SK-N-SH treated with all-trans-retinoic acid at 6 μM for 48 hours (cell line): ENCODE results near the gene C6orf89.
A peak's percentile ranks its signal among the peaks of the same experiment; 100 is the strongest.

ENCODE experiments used
- ATAC-seq: fragments of 200-7000 bp; cut with Tn5 transposase; 3 replicates; pipeline ENCODE4 v1.9.1; 2020; ENCODE audit warnings: mild to moderate bottlenecking, moderate library complexity
- ARNTL ChIP-seq: fragments of 450-650 bp; formaldehyde crosslinking; IDR thresholded peaks from 2 replicates; pipeline ENCODE4 v1.5.0; 2020; ENCODE audit warnings: low read depth, mild to moderate bottlenecking, moderate library complexity, borderline replicate concordance
- BACH2 ChIP-seq: fragments of 250-450 bp; sonication (Bioruptor Pico); IDR thresholded peaks from 2 replicates; pipeline ENCODE4 v1.9.0; 2021; ENCODE audit warnings: mild to moderate bottlenecking, borderline replicate concordance
- ESRRG ChIP-seq: fragments of 250-450 bp; sonication (Bioruptor Pico); IDR thresholded peaks from 2 replicates; pipeline ENCODE4 v1.6.1; 2021; ENCODE audit warnings: mild to moderate bottlenecking
- GLIS3 ChIP-seq: fragments of 250-450 bp; sonication (Bioruptor Pico); IDR thresholded peaks from 2 replicates; pipeline ENCODE4 v1.5.0; 2020; ENCODE audit warnings: mild to moderate bottlenecking, moderate library complexity
- ISL1 ChIP-seq: fragments of 250-450 bp; sonication (Bioruptor Pico); IDR thresholded peaks from 2 replicates; pipeline ENCODE4 v2.1.2; 2022; ENCODE audit warnings: mild to moderate bottlenecking, moderate library complexity
- OSR1 ChIP-seq: fragments of 250-450 bp; sonication (Bioruptor Pico); IDR thresholded peaks from 2 replicates; pipeline ENCODE4 v1.8.0; 2022; ENCODE audit warnings: moderate library complexity, mild to moderate bottlenecking, inconsistent platforms
- POU6F1 ChIP-seq: fragments of 250-450 bp; sonication (Bioruptor Pico); IDR thresholded peaks from 2 replicates; pipeline ENCODE4 v1.8.0; 2021; ENCODE audit warnings: low read depth, mild to moderate bottlenecking, moderate library complexity, borderline replicate concordance
- PPARA ChIP-seq: fragments of 250-450 bp; sonication (Bioruptor Pico); IDR thresholded peaks from 2 replicates; pipeline ENCODE4 v1.5.0; 2020; ENCODE audit warnings: mild to moderate bottlenecking, borderline replicate concordance
- RARB ChIP-seq: fragments of 250-450 bp; sonication (Bioruptor Pico); IDR thresholded peaks from 2 replicates; pipeline ENCODE4 v1.8.0; 2021; ENCODE audit warnings: mild to moderate bottlenecking, moderate library complexity
- SNAI2 ChIP-seq: fragments of 250-450 bp; sonication (Bioruptor Pico); IDR thresholded peaks from 2 replicates; pipeline ENCODE4 v1.5.0; 2020; ENCODE audit warnings: mild to moderate bottlenecking, moderate library complexity
- TCF4 ChIP-seq: fragments of 250-450 bp; sonication (Bioruptor Pico); IDR thresholded peaks from 2 replicates; pipeline ENCODE4 v1.8.0; 2021; ENCODE audit warnings: mild to moderate bottlenecking, moderate library complexity, borderline replicate concordance
- TOX ChIP-seq: fragments of 250-450 bp; sonication (Bioruptor Pico); IDR thresholded peaks from 2 replicates; pipeline ENCODE4 v1.8.0; 2021; ENCODE audit warnings: mild to moderate bottlenecking, moderate library complexity, borderline replicate concordance
- ZC3H10 ChIP-seq: fragments of 250-450 bp; sonication (Bioruptor Pico); IDR thresholded peaks from 2 replicates; pipeline ENCODE4 v1.5.1; 2021; ENCODE audit warnings: mild to moderate bottlenecking, moderate library complexity
- ZFP3 ChIP-seq: fragments of 250-450 bp; sonication (Bioruptor Pico); IDR thresholded peaks from 2 replicates; pipeline ENCODE4 v1.5.0; 2020; ENCODE audit warnings: mild to moderate bottlenecking, moderate library complexity
- ZFP30 ChIP-seq: fragments of 450-650 bp; formaldehyde crosslinking; IDR thresholded peaks from 2 replicates; pipeline ENCODE4 v1.5.0; 2022; ENCODE audit warnings: mild to moderate bottlenecking, moderate library complexity
- ZNF565 ChIP-seq: fragments of 450-650 bp; formaldehyde crosslinking; conservative IDR thresholded peaks from 2 replicates; pipeline ENCODE4 v1.5.0; 2020; ENCODE audit warnings: low read depth, mild to moderate bottlenecking, moderate library complexity
- ZNF8 ChIP-seq: fragments of 450-650 bp; formaldehyde crosslinking; IDR thresholded peaks from 2 replicates; pipeline ENCODE4 v1.5.0; 2020; ENCODE audit warnings: mild to moderate bottlenecking, moderate library complexity
- TF ChIP-seq, protein P1 (sequence below): fragments of 250-450 bp; sonication (Bioruptor Pico); IDR thresholded peaks from 2 replicates; pipeline ENCODE4 v1.5.1; 2020; ENCODE audit warnings: low read depth, mild to moderate bottlenecking, moderate library complexity
- TF ChIP-seq, protein P2 (sequence below): fragments of 250-450 bp; sonication (Bioruptor Pico); IDR thresholded peaks from 2 replicates; pipeline ENCODE4 v1.5.0; 2020; ENCODE audit warnings: mild to moderate bottlenecking, moderate library complexity
- TF ChIP-seq, protein P3 (sequence below): fragments of 250-450 bp; sonication (Bioruptor Pico); IDR thresholded peaks from 2 replicates; pipeline ENCODE4 v1.8.0; 2020; ENCODE audit warnings: mild to moderate bottlenecking, moderate library complexity, borderline replicate concordance

C6orf89 gene

GRCh38 chr6:36933102-36933501, 47.4 kb downstream of the C6orf89 start:
- TF ChIP-seq POU6F1 (CRISPR knock-in tag) (no peak), ISL1 (CRISPR knock-in tag) (peak; percentile 85)
- TF ChIP-seq, protein P1, sequence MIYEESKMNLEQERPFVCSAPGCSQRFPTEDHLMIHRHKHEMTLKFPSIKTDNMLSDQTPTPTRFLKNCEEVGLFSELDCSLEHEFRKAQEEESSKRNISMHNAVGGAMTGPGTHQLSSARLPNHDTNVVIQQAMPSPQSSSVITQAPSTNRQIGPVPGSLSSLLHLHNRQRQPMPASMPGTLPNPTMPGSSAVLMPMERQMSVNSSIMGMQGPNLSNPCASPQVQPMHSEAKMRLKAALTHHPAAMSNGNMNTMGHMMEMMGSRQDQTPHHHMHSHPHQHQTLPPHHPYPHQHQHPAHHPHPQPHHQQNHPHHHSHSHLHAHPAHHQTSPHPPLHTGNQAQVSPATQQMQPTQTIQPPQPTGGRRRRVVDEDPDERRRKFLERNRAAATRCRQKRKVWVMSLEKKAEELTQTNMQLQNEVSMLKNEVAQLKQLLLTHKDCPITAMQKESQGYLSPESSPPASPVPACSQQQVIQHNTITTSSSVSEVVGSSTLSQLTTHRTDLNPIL (CRISPR knock-in tag): peak; percentile 58; the same call in 1 of the 2 replicates
- peak; percentile 66 for ATAC-seq

DNA sequence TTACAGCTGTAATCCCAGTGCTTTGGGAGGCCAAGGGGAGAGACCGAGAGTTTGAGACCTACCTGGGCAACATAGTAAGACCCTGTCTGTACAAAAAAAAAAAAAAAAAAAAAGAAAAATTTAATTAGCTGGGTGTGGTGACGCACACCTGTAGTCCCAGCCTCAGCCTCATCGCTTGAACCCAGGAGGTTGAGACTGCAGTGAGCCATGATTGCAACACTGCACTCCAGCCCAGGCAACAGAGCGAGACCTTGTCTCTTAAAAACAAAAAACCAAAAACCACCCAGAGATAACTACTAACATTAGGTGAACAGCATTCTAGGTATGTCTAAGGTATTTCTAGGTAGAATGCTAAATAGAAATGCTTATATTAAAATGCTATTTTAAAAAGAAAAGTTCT, 47.8 kb downstream of the C6orf89 start:
- no peak for TF ChIP-seq OSR1 (CRISPR knock-in tag)
- ATAC-seq: no peak

GRCh38 chr6:36934901-36935300, 49.1 kb downstream of the C6orf89 start:
- TF ChIP-seq, protein P2, sequence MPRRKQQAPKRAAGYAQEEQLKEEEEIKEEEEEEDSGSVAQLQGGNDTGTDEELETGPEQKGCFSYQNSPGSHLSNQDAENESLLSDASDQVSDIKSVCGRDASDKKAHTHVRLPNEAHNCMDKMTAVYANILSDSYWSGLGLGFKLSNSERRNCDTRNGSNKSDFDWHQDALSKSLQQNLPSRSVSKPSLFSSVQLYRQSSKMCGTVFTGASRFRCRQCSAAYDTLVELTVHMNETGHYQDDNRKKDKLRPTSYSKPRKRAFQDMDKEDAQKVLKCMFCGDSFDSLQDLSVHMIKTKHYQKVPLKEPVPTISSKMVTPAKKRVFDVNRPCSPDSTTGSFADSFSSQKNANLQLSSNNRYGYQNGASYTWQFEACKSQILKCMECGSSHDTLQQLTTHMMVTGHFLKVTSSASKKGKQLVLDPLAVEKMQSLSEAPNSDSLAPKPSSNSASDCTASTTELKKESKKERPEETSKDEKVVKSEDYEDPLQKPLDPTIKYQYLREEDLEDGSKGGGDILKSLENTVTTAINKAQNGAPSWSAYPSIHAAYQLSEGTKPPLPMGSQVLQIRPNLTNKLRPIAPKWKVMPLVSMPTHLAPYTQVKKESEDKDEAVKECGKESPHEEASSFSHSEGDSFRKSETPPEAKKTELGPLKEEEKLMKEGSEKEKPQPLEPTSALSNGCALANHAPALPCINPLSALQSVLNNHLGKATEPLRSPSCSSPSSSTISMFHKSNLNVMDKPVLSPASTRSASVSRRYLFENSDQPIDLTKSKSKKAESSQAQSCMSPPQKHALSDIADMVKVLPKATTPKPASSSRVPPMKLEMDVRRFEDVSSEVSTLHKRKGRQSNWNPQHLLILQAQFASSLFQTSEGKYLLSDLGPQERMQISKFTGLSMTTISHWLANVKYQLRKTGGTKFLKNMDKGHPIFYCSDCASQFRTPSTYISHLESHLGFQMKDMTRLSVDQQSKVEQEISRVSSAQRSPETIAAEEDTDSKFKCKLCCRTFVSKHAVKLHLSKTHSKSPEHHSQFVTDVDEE (CRISPR knock-in tag): no peak
- TF ChIP-seq SNAI2 (CRISPR knock-in tag): no peak
- TF ChIP-seq TOX (CRISPR knock-in tag): no peak
- no peak for TF ChIP-seq PPARA (CRISPR knock-in tag)
- TF ChIP-seq ISL1 (CRISPR knock-in tag): no peak
- TF ChIP-seq, protein P1 (CRISPR knock-in tag): no peak
- no peak for TF ChIP-seq TCF4 (CRISPR knock-in tag)
- TF ChIP-seq ESRRG (CRISPR knock-in tag): no peak
- TF ChIP-seq BACH2 (CRISPR knock-in tag): no peak
- TF ChIP-seq GLIS3 (CRISPR knock-in tag): no peak
- TF ChIP-seq, all 23 proteins: peak for 0

GRCh38 chr6:36936824-36937223, 51.1 kb downstream of the C6orf89 start:
- ATAC-seq: no peak
- TF ChIP-seq ZFP30 (CRISPR knock-in tag) (no peak), SNAI2 (CRISPR knock-in tag) (no peak), ZNF8 (CRISPR knock-in tag) (no peak), ZFP3 (CRISPR knock-in tag) (no peak), OSR1 (CRISPR knock-in tag) (no peak), ZC3H10 (CRISPR knock-in tag) (no peak), ARNTL (CRISPR knock-in tag) (no peak), ZNF565 (no peak), RARB (no peak), TCF4 (CRISPR knock-in tag) (no peak)
- TF ChIP-seq, protein P3, sequence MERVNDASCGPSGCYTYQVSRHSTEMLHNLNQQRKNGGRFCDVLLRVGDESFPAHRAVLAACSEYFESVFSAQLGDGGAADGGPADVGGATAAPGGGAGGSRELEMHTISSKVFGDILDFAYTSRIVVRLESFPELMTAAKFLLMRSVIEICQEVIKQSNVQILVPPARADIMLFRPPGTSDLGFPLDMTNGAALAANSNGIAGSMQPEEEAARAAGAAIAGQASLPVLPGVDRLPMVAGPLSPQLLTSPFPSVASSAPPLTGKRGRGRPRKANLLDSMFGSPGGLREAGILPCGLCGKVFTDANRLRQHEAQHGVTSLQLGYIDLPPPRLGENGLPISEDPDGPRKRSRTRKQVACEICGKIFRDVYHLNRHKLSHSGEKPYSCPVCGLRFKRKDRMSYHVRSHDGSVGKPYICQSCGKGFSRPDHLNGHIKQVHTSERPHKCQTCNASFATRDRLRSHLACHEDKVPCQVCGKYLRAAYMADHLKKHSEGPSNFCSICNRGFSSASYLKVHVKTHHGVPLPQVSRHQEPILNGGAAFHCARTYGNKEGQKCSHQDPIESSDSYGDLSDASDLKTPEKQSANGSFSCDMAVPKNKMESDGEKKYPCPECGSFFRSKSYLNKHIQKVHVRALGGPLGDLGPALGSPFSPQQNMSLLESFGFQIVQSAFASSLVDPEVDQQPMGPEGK (CRISPR knock-in tag): no peak
- TF ChIP-seq, all 23 proteins: peak for 0

More at GRCh38 chr6:36934901-36935300, 49.1 kb downstream of the C6orf89 start:
- ATAC-seq: no peak
